HL-60/S4 treated with retinoic acid at 250 ng/mL for 4 days and 3 days (cell line): ENCODE data around the gene SUGCT.
"Not testable (repeated sequence)": the region's sequence is repeated elsewhere in the genome, so short reads cannot be mapped to it uniquely, and the experiment has no call there.

Source experiments
- in situ Hi-C: fragments of 300-500 bp; cut with MboI; formaldehyde crosslinking; loops from 2 replicates; pipeline ENCODE4 v1.7.0; 2022; ENCODE audit warnings: low sequenced_read_pairs

The SUGCT gene

GRCh38 chr7:40644454-40645188 is 509.8 kb downstream of the SUGCT start:
- in situ Hi-C loops: no loop called here

GRCh38 chr7:40645197-40645596 is 510.4 kb downstream of the SUGCT start:
- in situ Hi-C loops: no loop called here

- in situ Hi-C loops: no loop called here
These were observed 511.9 kb downstream of the SUGCT start for GRCh38 chr7:40646717-40647116.

- in situ Hi-C loops: no loop called here
These were observed 512.9 kb downstream of the SUGCT start for GRCh38 chr7:40647719-40648118.

- in situ Hi-C loops: no loop called here
These were observed 514.4 kb downstream of the SUGCT start for GRCh38 chr7:40649247-40649646.

GRCh38 chr7:40650903-40651302 is 516.1 kb downstream of the SUGCT start:
- in situ Hi-C loops: not testable (repeated sequence)

- in situ Hi-C loops: no loop called here
These were observed 519.4 kb downstream of the SUGCT start for GRCh38 chr7:40654171-40654570.

- in situ Hi-C loops: no loop called here
These were observed 520.6 kb downstream of the SUGCT start for GRCh38 chr7:40655426-40655825.

- in situ Hi-C loops: no loop called here
These were observed 521.5 kb downstream of the SUGCT start for GRCh38 chr7:40656349-40656748.

GRCh38 chr7:40658729-40659128 is 523.9 kb downstream of the SUGCT start:
- in situ Hi-C loops: no loop called here

- in situ Hi-C loops: no loop called here
These were observed 524.4 kb downstream of the SUGCT start for GRCh38 chr7:40659231-40659630.

GRCh38 chr7:40673285-40673684 is 538.5 kb downstream of the SUGCT start:
- in situ Hi-C loops: no loop called here

GRCh38 chr7:40674316-40674715 is 539.5 kb downstream of the SUGCT start:
- in situ Hi-C loops: no loop called here

GRCh38 chr7:40675741-40676140 is 540.9 kb downstream of the SUGCT start:
- in situ Hi-C loops: no loop called here

- in situ Hi-C loops: no loop called here
These were observed 541.4 kb downstream of the SUGCT start for GRCh38 chr7:40676221-40676620.

GRCh38 chr7:40680657-40681056 is 545.9 kb downstream of the SUGCT start:
- in situ Hi-C loops: no loop called here

GRCh38 chr7:40682696-40683095 is 547.9 kb downstream of the SUGCT start:
- in situ Hi-C loops: no loop called here

- in situ Hi-C loops: no loop called here
These were observed 559.4 kb downstream of the SUGCT start for GRCh38 chr7:40694026-40694809.

GRCh38 chr7:40694991-40695390 is 560.2 kb downstream of the SUGCT start:
- in situ Hi-C loops: no loop called here

GRCh38 chr7:40697653-40698052 is 562.8 kb downstream of the SUGCT start:
- in situ Hi-C loops: no loop called here

- in situ Hi-C loops: no loop called here
These were observed 563.6 kb downstream of the SUGCT start for GRCh38 chr7:40698214-40698920.

- in situ Hi-C loops: no loop called here
These were observed 564.1 kb downstream of the SUGCT start for GRCh38 chr7:40698921-40699260.
